Measurements from ENCODE around the gene LSM8.

- TF ChIP-seq, protein P1, sequence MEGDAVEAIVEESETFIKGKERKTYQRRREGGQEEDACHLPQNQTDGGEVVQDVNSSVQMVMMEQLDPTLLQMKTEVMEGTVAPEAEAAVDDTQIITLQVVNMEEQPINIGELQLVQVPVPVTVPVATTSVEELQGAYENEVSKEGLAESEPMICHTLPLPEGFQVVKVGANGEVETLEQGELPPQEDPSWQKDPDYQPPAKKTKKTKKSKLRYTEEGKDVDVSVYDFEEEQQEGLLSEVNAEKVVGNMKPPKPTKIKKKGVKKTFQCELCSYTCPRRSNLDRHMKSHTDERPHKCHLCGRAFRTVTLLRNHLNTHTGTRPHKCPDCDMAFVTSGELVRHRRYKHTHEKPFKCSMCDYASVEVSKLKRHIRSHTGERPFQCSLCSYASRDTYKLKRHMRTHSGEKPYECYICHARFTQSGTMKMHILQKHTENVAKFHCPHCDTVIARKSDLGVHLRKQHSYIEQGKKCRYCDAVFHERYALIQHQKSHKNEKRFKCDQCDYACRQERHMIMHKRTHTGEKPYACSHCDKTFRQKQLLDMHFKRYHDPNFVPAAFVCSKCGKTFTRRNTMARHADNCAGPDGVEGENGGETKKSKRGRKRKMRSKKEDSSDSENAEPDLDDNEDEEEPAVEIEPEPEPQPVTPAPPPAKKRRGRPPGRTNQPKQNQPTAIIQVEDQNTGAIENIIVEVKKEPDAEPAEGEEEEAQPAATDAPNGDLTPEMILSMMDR (IDR thresholded peaks at IDR 0.05; ENCODE audit: low read depth, low read length) = no peak
- no peak for TF ChIP-seq EZH2phosphoT487 (IDR thresholded peaks at IDR 0.05; ENCODE audit: low read depth)
Measured at GRCh38 chr7:118179191-118179590, 4.8 kb upstream of the LSM8 start.

Data from OCI-LY3 (cell line).